ENCODE data around the gene DNAJA2.

Gene DNAJA2

DNA sequence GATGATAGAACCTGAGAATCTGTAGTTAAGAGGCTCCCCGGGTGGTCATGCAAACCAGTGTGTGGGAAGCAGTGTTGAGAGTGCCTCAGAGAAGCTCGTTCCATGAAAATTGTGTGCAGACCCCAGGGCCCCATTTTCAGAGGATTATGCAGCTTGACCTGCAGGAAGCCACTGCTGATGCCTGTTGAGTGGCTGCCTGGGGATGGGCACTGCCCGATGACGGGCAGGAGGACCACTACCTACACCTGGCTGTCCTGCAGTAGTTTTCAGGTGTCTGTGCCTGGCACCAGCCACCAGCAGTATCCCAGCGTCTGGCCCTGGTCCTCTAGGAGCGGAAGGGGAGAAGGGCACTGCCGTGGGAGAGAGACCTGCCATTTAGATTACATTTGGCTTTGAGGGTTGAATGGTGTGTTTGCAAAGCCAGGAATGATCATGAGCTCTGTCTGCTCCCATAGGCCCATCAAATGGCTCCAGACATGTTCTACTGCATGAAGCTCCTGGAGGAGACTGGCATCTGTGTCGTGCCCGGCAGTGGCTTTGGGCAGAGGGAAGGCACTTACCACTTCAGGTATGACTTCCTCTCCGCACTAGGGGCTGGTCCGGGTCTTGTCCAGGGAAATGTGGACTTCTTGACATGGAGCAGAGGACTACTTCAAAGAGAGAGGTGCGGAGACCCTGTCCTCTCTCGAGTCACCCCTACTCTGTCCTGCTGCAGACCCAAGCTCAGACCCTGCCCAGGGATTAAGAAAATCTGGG lies 46.8 kb downstream of the DNAJA2 start:
- no peak for DNase-seq (ENCODE audit: low read depth)

DNA sequence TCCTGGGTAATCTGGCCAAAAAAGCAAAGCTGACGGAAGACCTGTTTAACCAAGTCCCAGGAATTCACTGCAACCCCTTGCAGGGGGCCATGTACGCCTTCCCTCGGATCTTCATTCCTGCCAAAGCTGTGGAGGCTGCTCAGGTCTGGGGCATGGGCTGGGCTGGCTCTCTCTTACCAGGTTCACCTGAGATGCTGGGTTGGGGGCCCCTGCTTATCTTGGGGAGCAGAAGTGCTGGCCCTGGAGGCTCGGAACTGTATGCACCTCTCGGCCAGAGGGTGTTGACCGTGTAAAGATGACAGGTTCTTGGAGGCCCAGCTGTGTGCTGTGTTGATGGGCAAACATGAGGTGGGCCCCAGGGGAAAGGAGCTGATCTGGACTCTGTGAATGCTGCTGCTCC lies 49.1 kb downstream of the DNAJA2 start:
- DNase-seq (ENCODE audit: low read depth): no peak

DNA sequence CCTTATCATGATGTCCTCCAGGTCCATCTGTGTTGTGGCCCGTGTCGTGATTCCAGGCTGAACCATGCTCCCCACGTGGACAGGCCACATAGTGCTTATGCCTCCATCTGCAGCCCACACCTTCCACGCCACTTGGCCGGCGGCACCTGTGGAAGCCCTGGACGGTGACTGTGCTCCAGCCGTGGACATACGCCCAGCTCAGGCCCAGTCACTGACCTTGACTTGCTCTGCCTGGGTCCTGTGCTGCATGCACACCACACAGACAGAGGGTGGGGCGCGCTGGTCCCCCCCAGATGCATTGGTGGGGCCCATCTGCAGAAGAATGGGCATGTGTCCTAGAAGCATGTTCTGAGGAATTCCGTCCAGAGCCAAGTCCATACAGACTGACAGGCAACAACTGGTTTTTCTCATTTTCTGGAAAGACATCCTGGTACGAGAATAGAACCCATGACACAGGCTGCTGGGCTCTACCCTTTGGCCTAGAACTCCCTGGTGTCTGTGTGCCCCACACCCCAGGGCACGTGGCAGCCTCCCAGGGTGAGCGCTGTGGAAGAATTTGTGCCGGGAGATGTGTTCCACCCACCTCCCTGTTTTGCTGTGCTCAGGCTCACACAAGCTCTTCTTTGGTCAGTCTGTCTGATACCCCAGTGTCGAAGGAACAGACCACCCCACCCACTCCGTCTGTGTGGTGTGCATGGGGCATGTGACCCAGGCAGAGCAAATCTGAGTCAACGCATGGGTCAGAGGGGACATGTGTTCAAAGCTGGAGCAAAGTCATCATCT lies 49.8 kb downstream of the DNAJA2 start:
- no peak for DNase-seq (ENCODE audit: low read depth)

DNA sequence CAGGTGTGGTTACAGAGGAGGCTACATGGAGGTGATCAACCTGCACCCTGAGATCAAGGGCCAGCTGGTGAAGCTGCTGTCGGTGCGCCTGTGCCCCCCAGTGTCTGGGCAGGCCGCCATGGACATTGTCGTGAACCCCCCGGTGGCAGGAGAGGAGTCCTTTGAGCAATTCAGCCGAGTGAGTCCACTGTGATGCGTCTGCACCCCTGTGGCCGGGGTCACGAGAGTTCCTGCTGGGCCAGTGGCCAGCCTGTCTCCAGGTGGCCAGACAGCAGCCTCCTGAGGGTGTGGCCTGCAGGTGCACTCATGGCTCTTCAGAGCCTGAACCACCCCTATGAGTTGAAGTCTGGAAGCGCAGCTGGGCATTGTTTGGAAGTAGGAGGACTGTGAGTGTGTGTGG lies 51.2 kb downstream of the DNAJA2 start:
- DNase-seq (ENCODE audit: low read depth): no peak

DNA sequence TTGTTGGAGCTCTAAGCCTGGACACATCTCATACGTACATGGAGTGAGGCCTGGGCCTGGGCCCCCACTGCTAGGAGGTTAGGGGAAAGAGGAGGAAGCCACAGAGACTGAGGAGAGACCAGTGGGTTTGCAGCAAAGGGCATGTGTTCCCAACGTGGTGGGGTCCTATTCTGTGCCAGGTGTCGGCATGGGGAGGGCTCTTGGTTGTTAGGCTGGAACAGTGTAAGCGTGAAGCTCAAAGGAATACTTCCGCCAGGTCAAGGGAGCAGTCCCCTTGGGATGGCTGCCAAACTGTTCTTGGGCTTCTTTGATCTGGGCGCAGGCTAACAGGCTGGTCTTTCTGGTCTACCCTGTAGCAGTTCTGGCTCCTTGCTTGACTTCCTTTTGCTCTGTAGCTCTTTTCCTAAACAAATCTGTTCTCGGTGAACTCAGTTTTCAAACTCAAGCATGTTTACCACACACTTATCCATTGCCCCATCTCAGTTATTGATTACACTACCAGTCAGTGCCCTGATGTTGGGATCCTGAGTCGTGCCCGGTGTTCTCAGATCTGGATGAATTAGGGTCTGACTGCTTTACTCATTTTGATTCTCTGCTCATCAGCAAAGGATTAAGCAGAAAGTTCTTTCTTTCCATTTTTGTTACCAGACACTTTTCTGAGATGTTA lies 52.9 kb downstream of the DNAJA2 start:
- DNase-seq (ENCODE audit: low read depth): no peak

DNA sequence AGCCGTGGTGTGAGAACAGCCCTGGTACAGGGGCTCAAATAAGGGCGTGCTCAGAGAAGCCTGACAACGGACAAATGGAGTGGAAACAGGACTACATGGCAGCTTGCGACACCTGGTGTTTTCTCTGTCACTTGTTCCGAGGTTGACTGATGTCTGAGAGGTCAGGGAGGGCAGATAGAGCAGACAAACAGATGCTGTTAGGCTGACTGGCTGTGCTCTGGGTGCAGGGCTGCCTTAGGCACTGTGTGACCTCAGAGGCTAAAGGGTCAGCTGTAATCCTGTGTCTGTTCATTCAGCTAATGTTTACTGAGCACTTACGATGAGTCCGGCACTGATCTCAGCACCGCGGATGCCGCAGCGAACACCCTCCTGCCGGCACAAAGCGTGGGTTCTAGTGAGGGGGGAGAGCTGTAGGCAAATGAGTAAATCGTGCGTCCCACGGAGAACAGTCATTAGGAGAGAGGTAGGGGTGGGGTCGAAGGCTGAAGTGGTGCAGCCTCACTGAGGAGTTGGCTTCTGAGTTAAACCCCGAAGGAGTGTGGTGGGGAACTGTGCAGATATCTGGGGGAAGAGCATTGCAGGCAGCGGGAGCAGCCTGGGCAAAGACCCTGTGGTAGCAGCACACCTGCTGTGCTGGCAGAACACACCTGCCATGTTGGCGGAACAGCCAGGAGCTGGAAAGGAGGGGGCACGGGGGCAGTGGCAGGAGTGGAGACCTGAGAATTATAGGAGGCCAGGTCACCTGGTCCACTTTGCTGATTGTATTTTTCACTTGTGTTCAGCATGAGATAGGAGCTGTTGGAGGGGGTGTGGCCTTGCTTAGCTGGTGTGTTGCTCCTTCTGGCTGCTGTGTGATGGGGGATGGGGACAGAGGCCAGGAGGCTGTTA lies 54.3 kb downstream of the DNAJA2 start:
- no peak for DNase-seq (ENCODE audit: low read depth)

DNA sequence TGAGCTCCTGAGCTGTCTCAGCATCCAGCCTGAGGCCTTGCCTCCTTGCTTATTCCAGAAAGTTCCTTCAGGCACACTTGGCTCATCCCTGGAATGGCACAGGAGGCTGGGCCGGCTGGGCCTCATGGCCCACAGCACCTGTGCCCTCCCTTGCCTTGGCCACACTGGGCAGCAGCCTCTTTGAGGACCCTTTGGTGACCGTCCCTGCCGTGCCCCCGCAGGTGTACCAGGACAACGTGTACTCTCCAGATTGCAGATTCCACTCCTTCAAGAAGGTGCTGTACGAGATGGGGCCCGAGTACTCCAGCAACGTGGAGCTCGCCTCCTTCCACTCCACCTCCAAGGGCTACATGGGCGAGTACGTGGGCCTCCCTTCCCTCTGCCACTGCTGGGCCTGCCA lies 55.1 kb downstream of the DNAJA2 start:
- DNase-seq (ENCODE audit: low read depth): no peak

DNA sequence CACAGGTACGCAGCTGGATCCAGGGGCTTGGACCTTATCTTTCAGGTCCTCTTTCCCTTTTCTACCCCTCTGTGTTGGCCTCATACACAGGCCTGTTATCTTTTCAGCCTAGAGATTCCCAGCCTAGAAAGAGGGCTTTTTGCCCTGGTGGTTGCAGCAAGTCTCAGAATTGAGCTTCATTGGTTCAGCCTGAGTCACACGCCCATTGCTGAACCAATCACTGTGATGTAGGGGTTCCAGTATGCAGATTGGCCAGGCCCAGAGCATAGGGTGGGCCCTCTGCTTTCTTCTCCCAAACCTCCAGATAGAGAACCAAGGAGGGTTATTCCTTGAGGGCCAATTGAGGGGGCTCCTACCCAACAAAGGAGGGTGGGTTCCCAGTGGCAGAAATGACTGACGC lies 56.5 kb downstream of the DNAJA2 start:
- DNase-seq (ENCODE audit: low read depth): no peak

DNA sequence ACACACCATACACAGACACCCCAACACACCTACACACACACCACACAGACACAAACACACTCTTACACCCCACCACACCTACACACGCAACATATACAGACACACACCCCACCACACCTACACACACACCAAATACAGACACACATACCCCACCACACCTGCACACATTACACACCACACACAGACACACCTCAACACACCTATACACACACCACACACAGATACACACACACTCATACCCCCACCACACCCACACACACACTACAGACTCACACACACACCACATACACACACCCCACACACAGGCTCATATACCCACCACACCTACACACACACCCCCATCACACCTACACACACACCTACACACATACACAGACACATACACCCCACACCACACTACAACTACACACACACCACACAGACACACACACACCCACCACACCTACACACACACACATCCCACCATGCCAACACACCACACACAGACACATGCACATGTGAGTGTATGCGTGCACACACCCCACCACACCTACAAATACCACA lies 57.9 kb downstream of the DNAJA2 start:
- DNase-seq (ENCODE audit: low read depth): no peak

DNA sequence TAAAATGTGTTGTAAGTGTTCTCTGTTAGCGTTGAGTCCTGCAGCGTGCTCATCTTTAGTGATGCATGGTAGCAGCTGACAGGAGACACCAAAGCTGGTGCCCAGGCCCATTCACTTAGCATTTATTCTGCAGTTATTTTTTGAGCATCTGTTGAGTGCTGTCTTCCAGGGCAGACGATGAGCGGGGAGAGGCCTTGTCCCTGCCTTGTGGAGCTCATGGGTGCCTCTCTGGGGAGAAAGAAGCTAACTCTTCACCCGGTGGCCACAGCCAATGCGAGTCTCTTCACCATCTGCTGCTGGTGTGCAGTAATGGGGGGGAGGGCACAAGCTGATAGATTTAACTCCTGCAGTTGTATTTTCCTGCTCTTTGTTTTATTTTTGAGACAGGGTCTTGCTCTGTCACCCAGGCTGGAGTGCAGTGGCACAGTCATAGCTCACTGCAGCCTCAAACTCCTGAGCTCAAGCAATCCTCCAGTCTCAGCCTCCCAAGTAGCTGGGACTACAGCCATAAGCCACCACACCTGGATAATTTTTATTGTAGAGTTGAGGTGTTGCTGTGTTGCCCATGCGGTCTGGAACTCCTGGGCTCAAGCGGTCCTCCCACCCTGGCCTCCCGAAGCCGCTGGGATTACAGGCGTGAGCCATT lies 58.8 kb downstream of the DNAJA2 start:
- DNase-seq (ENCODE audit: low read depth): no peak

DNA sequence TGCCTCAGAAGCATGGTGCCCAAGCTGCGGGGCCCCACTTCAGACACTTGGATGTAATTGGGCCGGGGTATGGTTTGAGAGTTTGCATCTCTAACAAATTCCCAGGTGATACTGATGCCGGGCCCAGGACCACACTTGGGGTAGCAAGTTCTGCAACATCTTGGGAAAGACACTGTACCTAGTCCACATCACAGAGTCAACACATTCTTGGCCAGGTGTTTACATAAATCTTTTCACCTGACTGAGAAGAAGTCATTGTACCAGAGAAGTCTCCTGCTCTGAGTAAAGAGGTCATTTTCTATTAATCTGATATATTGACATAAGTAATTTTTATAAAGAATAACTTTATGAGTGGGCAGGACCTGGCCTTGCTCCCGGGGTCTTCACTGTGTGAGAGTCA lies 61.8 kb downstream of the DNAJA2 start:
- no peak for DNase-seq (ENCODE audit: low read depth)

DNA sequence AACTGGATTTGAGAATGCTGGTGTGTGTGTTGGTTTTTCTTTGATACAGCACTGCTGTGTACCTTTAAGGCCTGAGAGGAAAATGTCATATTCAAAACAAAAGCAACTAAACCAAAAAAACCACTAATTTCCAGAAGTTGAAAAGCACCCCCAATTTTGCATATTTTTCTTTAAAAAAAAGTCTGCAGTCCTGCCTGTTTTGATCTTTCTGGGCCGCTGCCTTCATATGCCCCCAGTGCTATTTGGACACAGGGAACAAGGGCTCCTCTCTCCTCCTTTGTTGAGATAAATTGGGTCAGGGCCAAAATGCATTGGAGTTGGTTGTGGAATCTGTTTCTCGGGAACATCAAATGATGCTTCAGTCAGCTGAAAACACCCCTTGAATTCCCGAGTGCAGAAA lies 62.4 kb downstream of the DNAJA2 start:
- no peak for DNase-seq (ENCODE audit: low read depth)

DNA sequence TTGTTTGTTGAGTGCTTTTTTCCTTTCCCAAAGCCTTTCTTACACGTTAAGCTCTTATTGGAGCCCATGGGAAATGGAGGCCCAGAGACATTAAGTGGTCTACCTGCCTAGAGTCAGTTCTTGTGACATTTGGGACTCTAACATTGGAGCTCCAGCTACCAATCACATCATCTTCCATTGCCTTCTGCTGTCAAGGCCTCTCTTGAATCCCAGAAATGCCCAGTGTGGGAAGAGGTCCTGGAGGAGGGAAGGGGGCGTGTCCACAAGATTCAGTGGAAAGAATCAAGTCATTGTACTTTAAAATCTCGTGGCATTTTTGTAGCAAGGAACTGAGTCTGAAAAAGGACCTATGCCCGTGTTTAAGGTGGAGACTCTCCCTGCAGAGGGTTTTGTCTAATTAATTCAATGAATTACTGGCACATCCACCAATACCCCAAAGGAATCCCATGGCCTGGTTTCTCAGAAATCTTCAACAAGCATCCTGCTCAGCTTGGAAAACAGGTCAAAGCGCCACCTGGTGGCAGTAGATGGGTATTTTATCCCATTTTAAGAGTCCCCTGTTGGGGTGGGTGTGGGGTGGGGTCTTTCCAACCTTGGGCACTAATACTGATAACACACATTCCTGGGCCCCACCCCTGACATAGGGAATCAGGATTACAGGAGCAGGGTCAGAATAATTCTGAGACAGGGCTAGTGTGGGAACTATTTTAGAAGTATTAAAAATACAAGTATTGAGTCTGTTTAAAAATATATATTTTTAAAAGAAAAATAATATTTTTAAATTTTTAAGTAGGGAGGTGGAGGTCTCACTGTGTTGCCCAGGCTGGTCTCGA lies 64.7 kb downstream of the DNAJA2 start:
- DNase-seq (ENCODE audit: low read depth): peak; percentile 19

DNA sequence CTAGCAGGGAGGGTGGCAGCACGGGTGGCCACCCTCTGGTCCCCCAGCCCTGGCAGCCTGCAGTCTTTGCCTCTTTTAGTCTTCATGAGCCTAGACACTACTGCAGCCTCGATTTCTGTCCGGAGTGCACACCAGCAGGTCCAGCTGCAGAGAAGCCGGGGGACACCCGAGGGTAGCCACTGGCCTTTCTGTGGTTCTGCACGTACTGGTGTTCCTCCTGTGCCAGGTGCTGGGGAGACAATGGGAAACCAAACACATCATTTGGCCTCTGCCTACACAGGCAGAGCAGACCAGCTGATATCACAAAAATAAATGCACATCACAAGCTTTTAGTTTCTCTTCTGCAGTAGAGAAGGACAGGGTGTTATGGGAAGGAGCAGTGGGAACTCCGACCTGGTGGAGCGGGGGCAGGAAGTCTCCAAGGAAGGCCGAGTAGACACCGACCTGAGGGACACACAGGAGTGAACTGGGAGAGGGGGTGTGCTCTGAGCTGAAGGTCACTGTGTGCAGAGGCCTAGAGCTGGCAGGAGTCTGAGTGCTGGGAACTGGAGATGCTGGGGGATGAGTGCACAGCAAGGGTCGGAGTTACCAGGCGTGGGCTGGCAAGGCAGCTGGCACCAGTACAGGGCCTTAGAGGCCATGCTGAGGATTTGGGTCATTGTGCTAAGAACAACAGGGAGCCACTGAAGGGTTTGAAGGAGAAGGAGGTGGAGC lies 66.3 kb downstream of the DNAJA2 start:
- DNase-seq (ENCODE audit: low read depth): no peak

DNA sequence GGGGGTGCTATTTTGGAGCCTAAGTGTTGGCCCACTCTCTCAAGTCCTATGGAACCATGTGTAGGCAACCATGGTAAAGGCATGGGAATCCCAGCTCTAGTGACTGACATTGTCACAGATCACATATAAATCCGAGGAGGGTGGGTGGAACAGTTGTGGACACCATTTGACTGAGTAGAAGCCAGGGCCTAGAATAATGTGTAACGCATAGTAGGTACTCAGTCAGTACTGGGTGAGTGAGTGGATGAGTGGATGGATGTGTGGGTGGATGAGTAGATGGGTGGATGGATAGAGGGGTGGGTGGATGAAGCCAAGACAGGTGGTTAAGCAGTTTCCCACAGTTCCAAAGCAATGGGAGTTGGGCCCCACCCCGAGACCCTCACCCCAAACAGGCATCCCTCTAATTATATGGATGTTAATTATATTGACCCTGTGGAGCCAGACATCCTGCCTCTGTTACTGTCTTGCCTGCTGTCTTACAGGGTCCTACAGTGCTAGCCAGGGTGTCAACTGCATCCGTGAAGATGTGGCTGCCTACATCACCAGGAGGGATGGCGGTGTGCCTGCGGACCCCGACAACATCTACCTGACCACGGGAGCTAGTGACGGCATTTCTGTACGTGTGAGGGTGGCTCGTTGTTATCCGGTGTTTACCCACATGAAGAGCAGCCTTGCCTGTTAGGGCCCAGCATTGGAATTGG lies 67.0 kb downstream of the DNAJA2 start:
- DNase-seq (ENCODE audit: low read depth): no peak

Measured in stimulated activated CD8-positive, alpha-beta memory T cell treated with anti-CD3 and anti-CD28 coated beads, Interleukin-12 subunit alpha, Interleukin-12 subunit beta, amount 100 ng/mL, for 4 hours (primary cell).